Fibroblast of the aortic adventitia (primary cell): ENCODE measurements around the gene CLC. TPM values are rescaled to one million over a fixed set of nuclear protein-coding genes. Genes with fewer than 3 reads are reported as not detected.
"Not testable (repeated sequence)": the region's sequence is repeated elsewhere in the genome, so short reads cannot be mapped to it uniquely, and the experiment has no call there.

Experiments
- DNase-seq: peaks from one replicate; pipeline ENCODE4 v3.0.0-alpha.2; 2010; ENCODE audit warnings: low read depth
- H3K4me3 ChIP-seq: 2 replicates; pipeline ENCODE4 v1.5.1; 2011; ENCODE audit warnings: low read depth, mild to moderate bottlenecking, control low read depth, low read length, moderate library complexity
- CTCF ChIP-seq: IDR thresholded peaks from 2 replicates; pipeline ENCODE4 v1.5.1; 2011; ENCODE audit warnings: mild to moderate bottlenecking, low read length, control low read depth, inconsistent platforms; ENCODE audit not compliant: insufficient read depth
- total RNA-seq: library from RNA; depleted of rRNA; stranded (reverse); fragments of >200 nt; gene quantifications from 2 replicates; pipeline ENCODE4 v1.2.3, GENCODE V29; 2012; ENCODE audit warnings: low replicate concordance

Gene CLC
- total RNA-seq, 1 donor: not detected

DNA sequence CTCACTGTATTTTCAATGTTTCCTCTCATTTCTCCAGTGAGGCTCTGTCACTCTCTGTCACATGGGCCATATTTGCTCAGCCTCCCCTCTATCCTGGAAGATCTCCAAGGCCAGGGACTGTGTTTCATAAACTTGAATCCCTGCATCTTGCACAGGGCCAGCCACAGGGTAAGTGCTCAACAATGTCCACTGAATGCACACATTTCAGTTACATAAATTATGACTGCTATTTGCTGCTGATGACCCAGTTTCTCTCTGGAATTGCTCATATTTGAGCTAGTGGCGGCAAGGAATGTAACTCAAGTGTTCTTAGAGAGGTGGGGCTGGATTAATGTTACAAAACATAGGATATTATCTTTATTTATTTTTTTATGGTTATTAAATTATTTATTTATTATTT lies 6.1 kb downstream of the CLC start:
- no peak for DNase-seq
- no peak for TF ChIP-seq CTCF
- H3K4me3 ChIP-seq: no peak overlapping the region

- DNase-seq: no peak
- H3K4me3 ChIP-seq: no peak overlapping the region
- no peak for TF ChIP-seq CTCF
Observed at GRCh38 chr19:39729594-39729993, 8.2 kb downstream of the CLC start.

DNA sequence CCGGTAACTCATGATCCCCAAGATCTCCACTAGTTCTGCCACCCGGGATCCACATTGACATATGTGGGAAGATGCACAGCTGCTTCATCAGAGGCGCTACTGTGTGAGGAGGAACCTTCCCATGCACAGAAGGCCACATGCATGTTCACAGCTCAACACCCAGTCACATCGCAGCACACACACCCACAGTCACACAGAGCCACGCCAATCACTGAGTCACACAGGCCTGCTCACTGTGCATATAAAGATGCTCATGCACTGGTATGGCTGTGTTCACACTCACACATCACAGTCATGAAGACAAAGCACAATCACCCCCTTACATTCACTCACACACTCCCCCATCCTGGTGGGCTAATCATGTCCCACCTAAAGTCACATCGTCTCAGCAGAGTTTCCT lies 9.8 kb downstream of the CLC start:
- DNase-seq: no peak
- no peak overlapping the region for H3K4me3 ChIP-seq
- TF ChIP-seq CTCF: no peak

DNA sequence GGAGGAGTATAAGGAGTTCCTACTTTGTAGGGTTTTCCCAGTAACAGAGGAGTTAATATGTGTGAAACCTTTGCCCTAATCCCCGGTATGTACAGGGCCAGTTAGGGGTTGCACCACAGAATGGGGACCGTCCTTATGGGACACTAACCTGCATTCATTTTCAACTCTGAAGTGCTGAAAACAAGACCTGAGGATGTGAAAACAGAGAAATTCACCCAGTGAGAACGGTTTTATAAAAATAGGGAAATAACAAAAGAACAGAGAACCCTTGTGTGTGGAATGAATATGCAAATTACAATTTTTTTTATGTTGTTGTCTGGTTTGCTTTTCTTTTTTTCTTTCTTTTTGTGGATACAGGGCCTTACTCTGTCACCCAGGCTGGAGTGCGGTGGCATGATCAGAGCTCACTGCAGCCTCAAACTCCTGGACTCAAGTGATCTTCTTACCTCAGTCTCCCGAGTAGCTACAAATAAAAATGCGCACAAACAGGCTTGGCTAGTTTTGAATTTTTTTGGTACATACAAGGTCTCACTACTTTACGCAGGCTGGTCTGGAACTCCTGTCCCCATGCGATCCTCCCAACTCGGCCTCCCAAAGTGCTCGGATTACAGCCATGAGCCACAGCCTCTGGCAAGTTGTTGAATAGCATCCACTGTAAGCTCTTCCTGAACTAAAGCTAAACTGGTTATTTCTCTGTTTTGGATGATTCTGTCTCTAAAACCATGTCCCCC lies 10.6 kb downstream of the CLC start:
- TF ChIP-seq CTCF: no peak
- no peak overlapping the region for H3K4me3 ChIP-seq
- DNase-seq: no peak

DNA sequence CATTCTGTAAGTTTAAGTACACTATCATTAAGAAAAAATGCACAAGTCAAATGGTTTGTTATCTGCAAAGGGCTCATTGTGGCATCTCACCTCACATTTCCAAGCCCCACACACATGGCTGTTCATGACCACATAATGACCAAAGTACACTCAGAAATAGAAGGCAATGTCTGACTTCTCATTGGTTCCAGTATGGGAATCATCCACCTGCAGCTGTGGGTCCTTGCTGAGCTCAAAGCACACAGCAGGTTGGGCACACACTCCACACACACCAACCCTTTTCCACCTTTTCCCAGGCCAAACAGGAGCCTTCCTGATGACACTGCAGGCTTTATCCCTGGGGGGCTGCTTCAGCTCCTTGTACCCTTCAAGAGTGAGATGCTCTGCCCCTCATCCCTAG lies 11.8 kb downstream of the CLC start:
- DNase-seq: no peak
- no peak for TF ChIP-seq CTCF
- no peak overlapping the region for H3K4me3 ChIP-seq

GRCh38 chr19:39720144-39720543 lies 17.7 kb downstream of the CLC start:
- H3K4me3 ChIP-seq, DNase-seq: not testable (repeated sequence)

- DNase-seq: no peak
Observed at GRCh38 chr19:39710333-39710890, 27.4 kb downstream of the CLC start.

More at GRCh38 chr19:39710333-39710890, 27.4 kb downstream of the CLC start:
- H3K4me3 ChIP-seq: no peak overlapping the region
- TF ChIP-seq CTCF: no peak
